LHCN-M2 (cell line): Measurements from ENCODE around the gene SASS6. TPM values are rescaled to one million over a fixed set of nuclear protein-coding genes. Genes with fewer than 3 reads are reported as not detected.
"Not testable (repeated sequence)": the region's sequence is repeated elsewhere in the genome, so short reads cannot be mapped to it uniquely, and the experiment has no call there.

Experiments used
- DNase-seq: peaks from one replicate; pipeline ENCODE4 v3.0.0-alpha.2; 2012; ENCODE audit warnings: low read depth
- total RNA-seq: library from RNA; depleted of rRNA; stranded (reverse); fragments of >200 nt; gene quantifications from 2 replicates; pipeline ENCODE4 v1.2.3, GENCODE V29; 2014; rRNA removed

SASS6 gene
- total RNA-seq, 1 experiment from 2014 or later, result 8.8 TPM

- DNase-seq, result not testable (repeated sequence)
Measured at GRCh38 chr1:100047235-100047708, 85.5 kb downstream of the SASS6 start.

GRCh38 chr1:100045206-100045605 is 87.5 kb downstream of the SASS6 start:
- no peak for DNase-seq

- no peak for DNase-seq
Measured at GRCh38 chr1:100039591-100039990, 93.1 kb downstream of the SASS6 start.

GRCh38 chr1:100038660-100039287 is 94.0 kb downstream of the SASS6 start:
- peak; percentile 66 for DNase-seq

- DNase-seq, result peak; percentile 79
Measured at GRCh38 chr1:100037927-100038659, 94.6 kb downstream of the SASS6 start.

- no peak for DNase-seq
Measured at GRCh38 chr1:100037656-100037926, 95.1 kb downstream of the SASS6 start.

- peak; percentile 67 for DNase-seq
Measured at GRCh38 chr1:100036718-100037655, 95.7 kb downstream of the SASS6 start.

- no peak for DNase-seq
Measured at GRCh38 chr1:100035214-100035613, 97.5 kb downstream of the SASS6 start.

- peak; percentile 13 for DNase-seq
Measured at GRCh38 chr1:100034470-100034869, 98.3 kb downstream of the SASS6 start.

Other genes with a start within 250 kb of the SASS6 start
- gene SLC35A3, start 162.9 kb downstream of the SASS6 start, total RNA-seq, result 32.0 and 33.2 TPM in 2 replicates
- gene TRMT13, start 233 bp upstream of the SASS6 start, total RNA-seq, result 12.7 and 20.4 TPM in 2 replicates
- 0.19 and 0.34 TPM in 2 replicates for gene LRRC39, start 45.3 kb upstream of the SASS6 start, total RNA-seq
- gene DBT, start 116.9 kb upstream of the SASS6 start, total RNA-seq, result 3.4 and 3.7 TPM in 2 replicates
- 41.2 and 45.6 TPM in 2 replicates for gene RTCA, start 133.3 kb upstream of the SASS6 start, total RNA-seq
- 5.8 and 6.7 TPM in 2 replicates for gene CDC14A, start 219.6 kb upstream of the SASS6 start, total RNA-seq